ENCODE data around the gene SPATA33.

DNA sequence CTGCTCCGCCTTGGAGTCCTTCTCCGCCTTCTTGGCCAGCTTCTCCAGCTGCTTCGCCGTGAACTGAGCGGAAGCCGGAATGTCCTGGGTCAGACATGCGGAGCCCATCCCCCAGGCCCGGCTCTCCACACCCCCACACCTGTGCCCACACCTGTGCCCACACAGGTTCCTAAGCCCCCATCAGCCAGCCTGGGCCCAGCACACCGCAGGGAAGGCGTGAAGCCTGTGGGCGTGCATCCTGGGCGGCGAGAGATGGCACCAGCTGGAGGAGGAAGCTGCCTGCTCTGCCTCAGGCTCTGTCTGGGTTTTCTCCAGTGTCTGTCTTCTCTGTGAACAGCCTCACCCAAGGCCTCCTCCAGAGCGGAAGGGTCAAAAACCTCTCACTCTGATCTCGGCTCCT is 6.1 kb upstream of the SPATA33 start:
- TF ChIP-seq POLR2AphosphoS5 (IDR thresholded peaks at IDR 0.05; ENCODE audit: borderline replicate concordance, low read depth, low read length) (no peak), EZH2 (IDR thresholded peaks at IDR 0.05) (no peak)

Measured in SK-N-MC (cell line).